ENCODE results near the gene ZPR1.

The ZPR1 gene

GRCh38 chr11:116825434-116825833, 37.6 kb upstream of the ZPR1 start:
- no peaks in the 10 kb centered on the region for H3K36me3 ChIP-seq (ENCODE audit: control insufficient read depth in 2 of 2, insufficient read depth in 1 of 2, low read length in 2 of 2)
- no peak overlapping the region for H3K4me3 ChIP-seq (ENCODE audit: low read depth, low read length)
- no peaks in the 10 kb centered on the region for H3K4me1 ChIP-seq (ENCODE audit: control insufficient read depth, insufficient read depth, low read length)
- TF ChIP-seq, protein P1, sequence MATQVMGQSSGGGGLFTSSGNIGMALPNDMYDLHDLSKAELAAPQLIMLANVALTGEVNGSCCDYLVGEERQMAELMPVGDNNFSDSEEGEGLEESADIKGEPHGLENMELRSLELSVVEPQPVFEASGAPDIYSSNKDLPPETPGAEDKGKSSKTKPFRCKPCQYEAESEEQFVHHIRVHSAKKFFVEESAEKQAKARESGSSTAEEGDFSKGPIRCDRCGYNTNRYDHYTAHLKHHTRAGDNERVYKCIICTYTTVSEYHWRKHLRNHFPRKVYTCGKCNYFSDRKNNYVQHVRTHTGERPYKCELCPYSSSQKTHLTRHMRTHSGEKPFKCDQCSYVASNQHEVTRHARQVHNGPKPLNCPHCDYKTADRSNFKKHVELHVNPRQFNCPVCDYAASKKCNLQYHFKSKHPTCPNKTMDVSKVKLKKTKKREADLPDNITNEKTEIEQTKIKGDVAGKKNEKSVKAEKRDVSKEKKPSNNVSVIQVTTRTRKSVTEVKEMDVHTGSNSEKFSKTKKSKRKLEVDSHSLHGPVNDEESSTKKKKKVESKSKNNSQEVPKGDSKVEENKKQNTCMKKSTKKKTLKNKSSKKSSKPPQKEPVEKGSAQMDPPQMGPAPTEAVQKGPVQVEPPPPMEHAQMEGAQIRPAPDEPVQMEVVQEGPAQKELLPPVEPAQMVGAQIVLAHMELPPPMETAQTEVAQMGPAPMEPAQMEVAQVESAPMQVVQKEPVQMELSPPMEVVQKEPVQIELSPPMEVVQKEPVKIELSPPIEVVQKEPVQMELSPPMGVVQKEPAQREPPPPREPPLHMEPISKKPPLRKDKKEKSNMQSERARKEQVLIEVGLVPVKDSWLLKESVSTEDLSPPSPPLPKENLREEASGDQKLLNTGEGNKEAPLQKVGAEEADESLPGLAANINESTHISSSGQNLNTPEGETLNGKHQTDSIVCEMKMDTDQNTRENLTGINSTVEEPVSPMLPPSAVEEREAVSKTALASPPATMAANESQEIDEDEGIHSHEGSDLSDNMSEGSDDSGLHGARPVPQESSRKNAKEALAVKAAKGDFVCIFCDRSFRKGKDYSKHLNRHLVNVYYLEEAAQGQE (tag by site-specific recombination; IDR thresholded peaks at IDR 0.05): no peak
- TF ChIP-seq ZBTB7A (tag by site-specific recombination; IDR thresholded peaks at IDR 0.05; ENCODE audit: low read depth) (no peak), GLI2 (tag by site-specific recombination; IDR thresholded peaks at IDR 0.05; ENCODE audit: borderline replicate concordance, low read depth) (no peak), ZNF221 (tag by site-specific recombination; IDR thresholded peaks at IDR 0.05; ENCODE audit: borderline replicate concordance) (no peak), ZNF24 (tag by site-specific recombination; IDR thresholded peaks at IDR 0.05) (no peak), ZNF629 (tag by site-specific recombination; IDR thresholded peaks at IDR 0.05) (no peak), IKZF3 (tag by site-specific recombination; IDR thresholded peaks at IDR 0.05) (no peak), ZFP3 (tag by site-specific recombination; IDR thresholded peaks at IDR 0.05; ENCODE audit: low read depth) (no peak), ZNF10 (tag by site-specific recombination; IDR thresholded peaks at IDR 0.05) (no peak), ZNF521 (tag by site-specific recombination; IDR thresholded peaks at IDR 0.05) (no peak), ZNF677 (tag by site-specific recombination; IDR thresholded peaks at IDR 0.05) (no peak), ZNF843 (tag by site-specific recombination; IDR thresholded peaks at IDR 0.05) (no peak)
- TF ChIP-seq, protein P2, sequence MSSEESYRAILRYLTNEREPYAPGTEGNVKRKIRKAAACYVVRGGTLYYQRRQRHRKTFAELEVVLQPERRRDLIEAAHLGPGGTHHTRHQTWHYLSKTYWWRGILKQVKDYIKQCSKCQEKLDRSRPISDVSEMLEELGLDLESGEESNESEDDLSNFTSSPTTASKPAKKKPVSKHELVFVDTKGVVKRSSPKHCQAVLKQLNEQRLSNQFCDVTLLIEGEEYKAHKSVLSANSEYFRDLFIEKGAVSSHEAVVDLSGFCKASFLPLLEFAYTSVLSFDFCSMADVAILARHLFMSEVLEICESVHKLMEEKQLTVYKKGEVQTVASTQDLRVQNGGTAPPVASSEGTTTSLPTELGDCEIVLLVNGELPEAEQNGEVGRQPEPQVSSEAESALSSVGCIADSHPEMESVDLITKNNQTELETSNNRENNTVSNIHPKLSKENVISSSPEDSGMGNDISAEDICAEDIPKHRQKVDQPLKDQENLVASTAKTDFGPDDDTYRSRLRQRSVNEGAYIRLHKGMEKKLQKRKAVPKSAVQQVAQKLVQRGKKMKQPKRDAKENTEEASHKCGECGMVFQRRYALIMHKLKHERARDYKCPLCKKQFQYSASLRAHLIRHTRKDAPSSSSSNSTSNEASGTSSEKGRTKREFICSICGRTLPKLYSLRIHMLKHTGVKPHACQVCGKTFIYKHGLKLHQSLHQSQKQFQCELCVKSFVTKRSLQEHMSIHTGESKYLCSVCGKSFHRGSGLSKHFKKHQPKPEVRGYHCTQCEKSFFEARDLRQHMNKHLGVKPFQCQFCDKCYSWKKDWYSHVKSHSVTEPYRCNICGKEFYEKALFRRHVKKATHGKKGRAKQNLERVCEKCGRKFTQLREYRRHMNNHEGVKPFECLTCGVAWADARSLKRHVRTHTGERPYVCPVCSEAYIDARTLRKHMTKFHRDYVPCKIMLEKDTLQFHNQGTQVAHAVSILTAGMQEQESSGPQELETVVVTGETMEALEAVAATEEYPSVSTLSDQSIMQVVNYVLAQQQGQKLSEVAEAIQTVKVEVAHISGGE (tag by site-specific recombination; conservative IDR thresholded peaks at IDR 0.05; ENCODE audit: low read depth): no peak
- TF ChIP-seq, protein P3, sequence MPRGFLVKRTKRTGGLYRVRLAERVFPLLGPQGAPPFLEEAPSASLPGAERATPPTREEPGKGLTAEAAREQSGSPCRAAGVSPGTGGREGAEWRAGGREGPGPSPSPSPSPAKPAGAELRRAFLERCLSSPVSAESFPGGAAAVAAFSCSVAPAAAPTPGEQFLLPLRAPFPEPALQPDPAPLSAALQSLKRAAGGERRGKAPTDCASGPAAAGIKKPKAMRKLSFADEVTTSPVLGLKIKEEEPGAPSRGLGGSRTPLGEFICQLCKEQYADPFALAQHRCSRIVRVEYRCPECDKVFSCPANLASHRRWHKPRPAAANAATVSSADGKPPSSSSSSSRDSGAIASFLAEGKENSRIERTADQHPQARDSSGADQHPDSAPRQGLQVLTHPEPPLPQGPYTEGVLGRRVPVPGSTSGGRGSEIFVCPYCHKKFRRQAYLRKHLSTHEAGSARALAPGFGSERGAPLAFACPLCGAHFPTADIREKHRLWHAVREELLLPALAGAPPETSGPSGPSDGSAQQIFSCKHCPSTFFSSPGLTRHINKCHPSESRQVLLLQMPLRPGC (tag by site-specific recombination; IDR thresholded peaks at IDR 0.05): no peak
- no peak overlapping the region for H3K27ac ChIP-seq (ENCODE audit: extremely low read depth, low read depth, low read length)
- H3K9me3 ChIP-seq (ENCODE audit: control insufficient read depth, insufficient read depth, low read depth, low read length): no peaks in the 10 kb centered on the region
- ChIA-PET POLR2A (no interaction called here), CTCF (interaction anchor here (0.9 to 1.2 kb wide), 2 partner anchors 10 to 35 kb away, joined by 3 to 4 read pairs; no protein-coding TSS in a partner anchor)

DNA sequence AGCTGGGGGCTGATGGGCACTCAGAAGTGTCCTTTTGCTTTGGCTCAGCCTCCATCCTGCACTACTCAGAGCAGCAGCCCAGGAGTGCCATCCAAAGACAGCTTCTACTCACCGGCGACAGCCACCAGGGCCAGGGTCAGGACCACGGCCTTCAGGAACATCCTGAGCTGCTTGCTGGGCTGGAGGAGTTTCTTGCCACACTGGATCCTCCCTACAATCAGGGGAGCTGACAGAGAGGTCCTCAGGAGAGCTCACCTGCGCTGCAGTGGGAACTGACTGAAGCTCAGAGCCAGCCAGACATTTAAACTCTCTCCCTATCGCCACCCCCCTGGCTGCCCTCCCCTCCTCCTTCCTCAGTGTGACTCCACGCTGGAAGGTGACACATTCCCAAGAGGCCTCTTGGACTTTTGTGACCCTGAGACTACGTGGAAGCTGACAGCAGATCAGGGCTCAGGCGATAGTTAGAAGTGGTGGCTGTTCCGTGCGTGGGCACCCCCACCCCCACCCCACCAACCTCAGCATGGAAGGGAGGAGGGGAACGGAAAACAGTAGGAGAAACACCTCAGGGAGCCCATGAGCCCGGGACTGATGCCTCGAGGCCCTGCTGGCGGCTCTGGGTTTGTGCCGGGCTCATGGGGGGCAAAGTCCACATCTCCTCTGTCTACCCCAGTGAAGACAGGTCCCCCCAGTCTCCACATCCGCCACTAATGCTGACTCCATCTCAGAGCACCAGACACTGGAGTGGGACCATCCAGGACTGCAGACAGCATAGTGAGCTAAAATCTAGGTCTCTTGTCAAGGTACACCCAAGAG, 35.4 kb upstream of the ZPR1 start, which contains the start of gene APOA4:
Gene APOA4 (minus strand): TSS at position 274 of the 813 bp plus-strand sequence. CDS start 113 bp downstream, at position 161.
- CTCF ChIA-PET: interaction anchor here (0.6 to 1.0 kb wide), 2 partner anchors 33 to 38 kb away, joined by 3 to 4 read pairs; no protein-coding TSS in a partner anchor
- Histone ChIP-seq H3K4me1 (ENCODE audit: control insufficient read depth, insufficient read depth, low read length) (no peaks in the 10 kb centered on the region), H3K4me3 (ENCODE audit: low read depth, low read length) (no peak within 1 kb of the TSS), H3K9me3 (ENCODE audit: control insufficient read depth, insufficient read depth, low read depth, low read length) (no peaks in the 10 kb centered on the region), H3K27ac (ENCODE audit: extremely low read depth, low read depth, low read length) (no peak within 1 kb of the TSS), H3K36me3 (ENCODE audit: control insufficient read depth in 2 of 2, insufficient read depth in 1 of 2, low read length in 2 of 2) (no peaks in the 10 kb centered on the region)
- POLR2A ChIA-PET: no interaction called here
- TF ChIP-seq ZNF768 (tag by site-specific recombination; IDR thresholded peaks at IDR 0.05) (no peak), ZSCAN23 (tag by site-specific recombination; IDR thresholded peaks at IDR 0.05) (no peak), BCL11B (tag by site-specific recombination; IDR thresholded peaks at IDR 0.05; ENCODE audit: low read depth) (no peak), ZNF341 (tag by site-specific recombination; IDR thresholded peaks at IDR 0.05; ENCODE audit: low read depth) (no peak), TCF7L2 (IDR thresholded peaks at IDR 0.05; ENCODE audit: borderline replicate concordance, low read depth, low read length) (no peak), ZNF146 (tag by site-specific recombination; IDR thresholded peaks at IDR 0.05) (no peak), ZNF624 (tag by site-specific recombination; IDR thresholded peaks at IDR 0.05) (no peak)
- TF ChIP-seq, protein P4, sequence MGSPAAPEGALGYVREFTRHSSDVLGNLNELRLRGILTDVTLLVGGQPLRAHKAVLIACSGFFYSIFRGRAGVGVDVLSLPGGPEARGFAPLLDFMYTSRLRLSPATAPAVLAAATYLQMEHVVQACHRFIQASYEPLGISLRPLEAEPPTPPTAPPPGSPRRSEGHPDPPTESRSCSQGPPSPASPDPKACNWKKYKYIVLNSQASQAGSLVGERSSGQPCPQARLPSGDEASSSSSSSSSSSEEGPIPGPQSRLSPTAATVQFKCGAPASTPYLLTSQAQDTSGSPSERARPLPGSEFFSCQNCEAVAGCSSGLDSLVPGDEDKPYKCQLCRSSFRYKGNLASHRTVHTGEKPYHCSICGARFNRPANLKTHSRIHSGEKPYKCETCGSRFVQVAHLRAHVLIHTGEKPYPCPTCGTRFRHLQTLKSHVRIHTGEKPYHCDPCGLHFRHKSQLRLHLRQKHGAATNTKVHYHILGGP (tag by site-specific recombination; IDR thresholded peaks at IDR 0.05): no peak
- TF ChIP-seq, protein P5, sequence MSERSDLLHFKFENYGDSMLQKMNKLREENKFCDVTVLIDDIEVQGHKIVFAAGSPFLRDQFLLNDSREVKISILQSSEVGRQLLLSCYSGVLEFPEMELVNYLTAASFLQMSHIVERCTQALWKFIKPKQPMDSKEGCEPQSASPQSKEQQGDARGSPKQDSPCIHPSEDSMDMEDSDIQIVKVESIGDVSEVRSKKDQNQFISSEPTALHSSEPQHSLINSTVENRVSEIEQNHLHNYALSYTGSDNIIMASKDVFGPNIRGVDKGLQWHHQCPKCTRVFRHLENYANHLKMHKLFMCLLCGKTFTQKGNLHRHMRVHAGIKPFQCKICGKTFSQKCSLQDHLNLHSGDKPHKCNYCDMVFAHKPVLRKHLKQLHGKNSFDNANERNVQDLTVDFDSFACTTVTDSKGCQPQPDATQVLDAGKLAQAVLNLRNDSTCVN (tag by site-specific recombination; optimal IDR thresholded peaks at IDR 0.05): no peak
